AG04449 (cell line): Measurements from ENCODE around the gene DQX1.

Experiments
- CTCF ChIA-PET: fragments of 350-600 bp; formaldehyde crosslinking; extraction: SDS; loops from one replicate; lab custom pipeline; 2021; ENCODE audit warnings: antibody characterized with exemption; lab: Yijun Ruan, JAX
- POLR2A ChIA-PET: fragments of 400-600, 350-600 bp; formaldehyde crosslinking; extraction: SDS; loops from one replicate; lab custom pipeline; 2020; ENCODE audit warnings: antibody characterized with exemption, inconsistent platforms; lab: Yijun Ruan, JAX
- DNase-seq: peaks from one replicate; pipeline ENCODE4 v3.0.0-alpha.2; 2010; ENCODE audit warnings: low read depth, low spot score
- H3K4me3 ChIP-seq: 2 replicates; pipeline ENCODE4 v1.5.1; 2011; ENCODE audit warnings: low read depth, mild to moderate bottlenecking, control low read depth, low read length
- TF ChIP-seq, protein P1 (sequence below): IDR thresholded peaks from one replicate; pipeline ENCODE4 v1.5.1; 2011; ENCODE audit warnings: mild to moderate bottlenecking, moderate library complexity, low read length, control low read depth, inconsistent platforms; ENCODE audit not compliant: insufficient read depth; ENCODE audit errors: missing control alignments

Gene DQX1

DNA sequence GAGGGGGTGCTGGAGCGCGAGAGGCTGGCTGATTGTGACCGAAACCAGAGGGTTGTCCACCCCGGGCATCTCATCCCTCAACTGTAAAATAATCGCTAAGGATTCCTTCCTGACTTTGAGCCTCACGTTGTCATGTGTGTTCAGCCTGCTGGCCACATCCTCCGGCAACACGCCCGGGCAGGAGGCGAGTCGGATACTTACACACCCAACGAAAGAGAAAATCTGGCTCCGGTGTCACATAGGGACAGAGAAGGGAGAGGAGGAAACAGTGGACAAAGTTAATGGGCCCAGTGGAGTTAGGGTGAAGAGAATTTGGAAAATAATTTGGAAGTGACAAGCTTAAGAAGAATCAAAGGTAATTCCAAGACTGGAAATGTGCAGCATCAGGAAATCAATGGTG lies 9.4 kb downstream of the DQX1 start:
- CTCF ChIA-PET, result interaction anchor here (1.9 kb wide), 1 partner anchor 13 kb away, joined by 4 read pairs; the partner anchor contains the start of genes AUP1 and HTRA2
- TF ChIP-seq, protein P1, sequence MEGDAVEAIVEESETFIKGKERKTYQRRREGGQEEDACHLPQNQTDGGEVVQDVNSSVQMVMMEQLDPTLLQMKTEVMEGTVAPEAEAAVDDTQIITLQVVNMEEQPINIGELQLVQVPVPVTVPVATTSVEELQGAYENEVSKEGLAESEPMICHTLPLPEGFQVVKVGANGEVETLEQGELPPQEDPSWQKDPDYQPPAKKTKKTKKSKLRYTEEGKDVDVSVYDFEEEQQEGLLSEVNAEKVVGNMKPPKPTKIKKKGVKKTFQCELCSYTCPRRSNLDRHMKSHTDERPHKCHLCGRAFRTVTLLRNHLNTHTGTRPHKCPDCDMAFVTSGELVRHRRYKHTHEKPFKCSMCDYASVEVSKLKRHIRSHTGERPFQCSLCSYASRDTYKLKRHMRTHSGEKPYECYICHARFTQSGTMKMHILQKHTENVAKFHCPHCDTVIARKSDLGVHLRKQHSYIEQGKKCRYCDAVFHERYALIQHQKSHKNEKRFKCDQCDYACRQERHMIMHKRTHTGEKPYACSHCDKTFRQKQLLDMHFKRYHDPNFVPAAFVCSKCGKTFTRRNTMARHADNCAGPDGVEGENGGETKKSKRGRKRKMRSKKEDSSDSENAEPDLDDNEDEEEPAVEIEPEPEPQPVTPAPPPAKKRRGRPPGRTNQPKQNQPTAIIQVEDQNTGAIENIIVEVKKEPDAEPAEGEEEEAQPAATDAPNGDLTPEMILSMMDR, result no peak
- no peak for DNase-seq
- H3K4me3 ChIP-seq, result no peak overlapping the region
- POLR2A ChIA-PET, result interaction anchor here (0.8 kb wide), 1 partner anchor 9 kb away, joined by 3 read pairs; the partner anchor contains the start of gene PCGF1

DNA sequence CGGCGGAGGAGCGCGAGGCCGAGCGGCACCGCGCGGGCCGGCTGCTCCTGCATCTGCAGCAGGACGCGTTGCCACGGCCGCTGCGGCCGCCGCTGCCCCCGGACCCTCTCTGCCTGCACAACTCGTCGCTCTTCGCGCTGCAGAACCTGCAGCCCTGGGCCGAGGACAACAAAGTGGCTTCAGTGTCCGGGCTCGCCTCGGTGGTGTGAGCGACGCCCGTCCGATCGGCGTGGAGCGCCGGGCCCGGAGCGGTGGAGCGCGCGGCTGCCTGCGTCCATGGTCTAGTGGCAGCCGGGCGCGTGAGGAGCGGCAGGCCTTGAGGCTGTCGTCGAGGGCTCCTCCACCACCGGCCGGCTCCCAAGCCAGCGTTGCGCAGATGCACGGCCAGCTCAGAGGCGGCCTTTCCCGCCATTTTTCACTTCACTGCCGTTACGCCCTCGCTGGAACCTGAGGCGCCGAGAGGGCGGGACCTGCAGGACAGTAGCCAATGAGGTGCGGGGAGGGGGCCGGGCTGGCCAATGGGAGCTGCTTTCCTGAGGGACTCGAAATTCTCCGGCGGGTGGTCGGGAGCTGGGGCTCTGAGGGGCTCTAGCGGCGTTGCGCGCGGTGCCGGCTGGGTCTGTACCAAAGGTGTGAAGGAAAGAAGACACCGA lies 9.9 kb downstream of the DQX1 start:
- peak overlapping the region; percentile 8; the same call in 1 of the 2 replicates for H3K4me3 ChIP-seq
- DNase-seq, result no peak
- ChIA-PET POLR2A (interaction anchor here (0.6 to 0.8 kb wide), 2 partner anchors 9 to 14 kb away, joined by 3 to 5 read pairs; partner anchors contain the start of genes HTRA2 and PCGF1), CTCF (interaction anchor here (1.9 to 2.0 kb wide), 2 partner anchors 10 to 13 kb away, joined by 4 read pairs; partner anchors contain the start of genes AUP1, DQX1 and HTRA2)
- TF ChIP-seq, protein P1, result no peak

DNA sequence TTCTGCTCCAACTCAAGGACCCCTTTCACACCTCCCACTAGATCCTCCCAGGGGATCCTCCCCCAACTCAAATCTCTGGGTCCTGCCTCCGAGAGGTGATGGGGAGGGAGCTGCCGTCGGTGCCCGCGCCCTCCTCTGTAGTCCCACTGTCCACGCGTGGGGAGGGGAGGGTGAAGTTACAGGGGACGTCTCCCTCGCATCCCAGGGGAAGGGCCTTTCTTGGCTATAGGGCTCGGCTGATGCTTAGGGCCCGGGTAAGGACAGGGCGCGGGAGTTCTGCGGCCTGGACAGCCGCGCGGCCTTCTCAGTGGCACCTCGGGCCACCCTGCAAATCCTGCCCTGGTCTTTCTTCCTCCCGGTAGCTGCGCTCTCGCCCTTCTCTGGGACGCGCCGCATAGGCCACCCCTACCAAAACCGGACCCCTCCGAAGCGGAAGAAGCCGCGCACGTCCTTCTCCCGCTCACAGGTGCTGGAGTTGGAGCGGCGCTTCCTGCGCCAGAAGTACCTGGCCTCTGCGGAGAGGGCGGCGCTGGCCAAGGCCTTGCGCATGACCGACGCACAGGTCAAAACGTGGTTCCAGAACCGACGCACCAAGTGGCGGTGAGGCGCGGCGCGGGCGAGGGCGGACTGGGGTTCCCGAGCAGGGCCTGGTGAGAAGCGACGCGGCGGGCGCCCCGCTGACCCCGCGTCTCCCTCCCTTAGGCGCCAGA lies 10.6 kb downstream of the DQX1 start:
- ChIA-PET CTCF (interaction anchor here (2.0 kb wide), 1 partner anchor 11 kb away, joined by 4 read pairs; the partner anchor contains the start of gene DQX1), POLR2A (interaction anchor here (0.8 kb wide), 1 partner anchor 8 kb away, joined by 3 read pairs; the partner anchor contains the start of gene PCGF1)
- H3K4me3 ChIP-seq, result no peak overlapping the region
- no peak for DNase-seq
- TF ChIP-seq, protein P1, result no peak

DNA sequence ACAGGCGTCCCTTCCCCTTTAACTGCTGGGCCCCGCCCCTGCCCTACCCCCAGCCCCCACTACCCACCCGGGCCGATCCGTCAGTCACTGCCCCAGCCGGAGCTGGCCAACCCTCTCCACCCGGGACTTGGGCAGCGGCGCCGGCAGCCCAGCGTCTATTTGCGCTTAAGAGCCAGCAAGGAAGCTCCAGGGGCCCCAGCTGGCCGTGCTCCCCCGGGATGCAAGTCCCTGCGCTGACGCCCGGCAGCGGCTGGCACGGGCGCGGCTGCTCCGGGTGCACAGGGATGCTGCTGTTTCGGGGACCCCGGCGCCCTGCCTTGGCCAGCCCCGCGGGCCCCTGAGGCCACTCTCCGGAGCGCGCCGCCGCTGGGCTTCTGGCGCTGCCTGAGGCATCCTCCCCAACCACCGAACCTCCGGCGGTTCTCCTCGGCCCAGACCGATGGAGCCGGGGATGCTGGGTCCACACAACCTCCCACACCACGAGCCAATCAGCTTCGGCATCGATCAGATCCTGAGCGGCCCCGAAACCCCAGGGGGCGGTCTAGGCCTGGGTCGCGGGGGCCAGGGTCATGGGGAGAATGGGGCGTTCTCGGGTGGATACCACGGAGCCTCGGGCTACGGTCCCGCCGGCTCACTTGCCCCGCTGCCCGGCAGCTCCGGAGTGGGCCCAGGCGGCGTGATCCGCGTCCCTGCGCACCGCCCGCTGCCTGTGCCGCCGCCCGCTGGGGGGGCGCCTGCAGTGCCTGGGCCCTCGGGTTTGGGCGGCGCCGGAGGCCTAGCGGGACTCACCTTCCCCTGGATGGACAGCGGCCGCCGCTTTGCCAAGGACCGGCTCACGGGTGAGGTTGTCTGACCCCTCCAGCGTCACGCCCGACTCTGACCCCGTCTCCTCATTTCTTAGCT lies 11.4 kb downstream of the DQX1 start, which contains the start of gene TLX2:
TLX2 (plus strand) TSS at position 83 of the 903 bp plus-strand sequence; CDS start at position 440, 357 bp downstream.
- POLR2A ChIA-PET, result no interaction called here
- TF ChIP-seq, protein P1, result no peak
- CTCF ChIA-PET, result interaction anchor here (2.0 kb wide), 1 partner anchor 12 kb away, joined by 4 read pairs; the partner anchor contains the start of gene DQX1
- H3K4me3 ChIP-seq, result no peak within 1 kb of the TSS
- DNase-seq, result no peak

DNA sequence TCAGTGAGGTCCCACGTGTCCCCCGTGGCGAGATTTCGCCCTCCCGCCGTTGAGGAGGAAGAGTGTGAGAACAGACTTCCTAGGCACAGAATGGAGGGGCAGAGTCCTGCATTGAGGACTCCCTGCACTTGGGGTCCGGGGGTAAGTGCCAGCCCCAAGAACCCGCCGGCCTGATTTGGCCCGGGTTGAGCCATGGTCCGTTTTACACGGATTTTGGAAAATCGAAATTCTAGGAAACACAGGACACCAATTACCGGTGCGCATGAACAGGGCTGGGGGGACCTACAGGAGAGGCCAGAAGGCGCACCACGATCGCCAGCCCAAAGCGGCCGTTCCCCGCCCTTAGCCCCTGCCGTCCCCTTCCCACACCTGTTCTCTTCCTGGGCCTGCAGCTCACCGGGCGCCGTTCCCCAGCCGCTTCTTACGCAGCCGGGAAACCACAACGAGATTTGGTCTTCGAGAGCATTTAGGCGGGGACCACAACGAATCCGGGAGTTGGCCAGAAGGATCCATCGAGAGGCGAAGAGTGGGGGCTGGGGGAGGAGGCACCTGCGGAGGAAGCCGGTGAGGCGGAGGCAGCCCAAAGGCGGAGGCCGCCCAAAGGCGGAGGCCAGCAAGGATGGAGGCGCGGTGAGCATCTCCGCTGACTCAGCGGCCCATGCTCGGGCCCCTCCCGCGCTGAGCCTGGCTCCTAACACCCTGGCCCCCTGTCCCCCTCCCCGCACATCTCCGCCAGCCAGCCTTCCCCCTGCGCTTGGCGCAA lies 12.2 kb downstream of the DQX1 start:
- POLR2A ChIA-PET, result no interaction called here
- DNase-seq, result no peak
- TF ChIP-seq, protein P1, result no peak
- H3K4me3 ChIP-seq, result no peak overlapping the region
- CTCF ChIA-PET, result interaction anchor here (1.1 kb wide), 1 partner anchor 10 kb away, joined by 3 read pairs; no protein-coding TSS in a partner anchor
